Measurements from ENCODE around the gene NHLH1.

NHLH1 gene

DNA sequence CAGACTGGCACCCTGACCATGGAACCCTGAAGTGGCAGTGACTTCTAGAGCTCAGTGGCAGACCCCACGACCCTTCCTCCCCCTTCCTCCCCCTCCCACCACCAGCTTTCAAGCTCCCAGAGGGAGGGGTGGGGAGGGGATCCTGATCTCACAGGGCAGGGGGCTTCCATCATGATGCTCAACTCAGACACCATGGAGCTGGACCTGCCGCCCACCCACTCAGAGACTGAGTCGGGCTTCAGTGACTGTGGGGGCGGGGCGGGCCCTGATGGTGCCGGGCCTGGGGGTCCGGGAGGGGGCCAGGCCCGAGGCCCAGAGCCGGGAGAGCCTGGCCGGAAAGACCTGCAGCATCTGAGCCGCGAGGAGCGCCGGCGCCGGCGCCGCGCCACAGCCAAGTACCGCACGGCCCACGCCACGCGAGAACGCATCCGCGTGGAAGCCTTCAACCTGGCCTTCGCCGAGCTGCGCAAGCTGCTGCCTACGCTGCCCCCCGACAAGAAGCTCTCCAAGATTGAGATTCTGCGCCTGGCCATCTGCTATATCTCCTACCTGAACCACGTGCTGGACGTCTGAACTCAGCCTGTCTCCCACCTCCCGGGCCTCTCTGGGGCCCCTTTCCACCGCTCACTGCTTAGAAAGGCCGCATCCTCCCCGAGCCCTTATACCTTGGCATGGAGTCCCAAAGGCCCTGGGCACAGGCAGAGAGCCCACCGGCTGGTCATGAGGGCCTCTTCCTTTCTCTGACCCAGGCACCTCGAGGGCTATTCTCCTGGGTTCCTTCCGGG lies 3.9 kb downstream of the NHLH1 start:
- TF ChIP-seq ZNF70 (CRISPR knock-in tag; IDR thresholded peaks at IDR 0.05) (no peak), PATZ1 (CRISPR knock-in tag; IDR thresholded peaks at IDR 0.05; ENCODE audit: borderline replicate concordance) (no peak), ISL1 (CRISPR knock-in tag; IDR thresholded peaks at IDR 0.05) (no peak), TCF4 (CRISPR knock-in tag; IDR thresholded peaks at IDR 0.05; ENCODE audit: borderline replicate concordance) (no peak), CSDC2 (CRISPR knock-in tag; IDR thresholded peaks at IDR 0.05) (no peak), ZC3H10 (CRISPR knock-in tag; IDR thresholded peaks at IDR 0.05) (no peak), ARNTL (CRISPR knock-in tag; IDR thresholded peaks at IDR 0.05; ENCODE audit: borderline replicate concordance, low read depth) (no peak), OSR1 (CRISPR knock-in tag; IDR thresholded peaks at IDR 0.05) (no peak), CREB5 (CRISPR knock-in tag; IDR thresholded peaks at IDR 0.05; ENCODE audit: low read depth) (no peak), ZNF565 (CRISPR knock-in tag; conservative IDR thresholded peaks at IDR 0.05; ENCODE audit: low read depth) (no peak)
- no peak for ATAC-seq

DNA sequence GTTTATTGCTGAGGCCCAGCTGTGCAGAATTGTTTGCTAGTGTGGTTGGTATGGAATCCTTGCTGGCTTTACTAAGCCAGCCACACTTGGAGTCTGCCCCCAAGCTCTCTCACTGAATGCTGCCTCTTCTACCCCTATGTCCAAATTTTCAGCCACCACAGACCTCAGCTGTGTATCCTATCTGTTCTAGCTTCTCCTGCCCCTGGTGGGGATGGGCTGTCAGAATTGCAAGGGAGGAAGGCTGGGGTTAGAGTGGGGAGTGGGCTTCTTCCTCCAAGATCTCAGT lies 4.4 kb downstream of the NHLH1 start:
- no peak for ATAC-seq

DNA sequence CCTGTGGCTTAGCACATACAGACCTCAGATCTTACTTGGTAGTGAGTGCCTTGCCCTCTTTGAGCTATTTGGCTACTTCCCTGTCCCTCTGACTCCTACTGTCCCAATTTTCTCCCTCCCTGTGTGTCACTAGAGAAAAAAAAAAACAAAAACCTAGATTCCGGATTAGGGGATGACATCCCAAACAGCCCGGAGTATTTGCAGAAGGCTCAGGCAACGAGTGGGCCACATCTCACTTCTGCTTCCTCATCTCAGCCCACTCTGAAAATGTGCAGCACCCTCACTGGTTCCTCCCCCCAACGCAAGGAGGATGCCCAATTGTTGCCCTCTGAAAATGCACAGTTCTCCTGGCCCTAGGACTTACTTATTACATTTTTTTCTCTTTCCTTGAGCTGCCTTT lies 4.9 kb downstream of the NHLH1 start:
- no peak for ATAC-seq
- no peak for TF ChIP-seq ZNF8 (CRISPR knock-in tag; IDR thresholded peaks at IDR 0.05)
- no peak for TF ChIP-seq OSR1 (CRISPR knock-in tag; IDR thresholded peaks at IDR 0.05)
- no peak for TF ChIP-seq TCF4 (CRISPR knock-in tag; IDR thresholded peaks at IDR 0.05; ENCODE audit: borderline replicate concordance)
- no peak for TF ChIP-seq CREB5 (CRISPR knock-in tag; IDR thresholded peaks at IDR 0.05; ENCODE audit: low read depth)
- TF ChIP-seq ZC3H10 (CRISPR knock-in tag; IDR thresholded peaks at IDR 0.05) = no peak
- TF ChIP-seq, protein P1, sequence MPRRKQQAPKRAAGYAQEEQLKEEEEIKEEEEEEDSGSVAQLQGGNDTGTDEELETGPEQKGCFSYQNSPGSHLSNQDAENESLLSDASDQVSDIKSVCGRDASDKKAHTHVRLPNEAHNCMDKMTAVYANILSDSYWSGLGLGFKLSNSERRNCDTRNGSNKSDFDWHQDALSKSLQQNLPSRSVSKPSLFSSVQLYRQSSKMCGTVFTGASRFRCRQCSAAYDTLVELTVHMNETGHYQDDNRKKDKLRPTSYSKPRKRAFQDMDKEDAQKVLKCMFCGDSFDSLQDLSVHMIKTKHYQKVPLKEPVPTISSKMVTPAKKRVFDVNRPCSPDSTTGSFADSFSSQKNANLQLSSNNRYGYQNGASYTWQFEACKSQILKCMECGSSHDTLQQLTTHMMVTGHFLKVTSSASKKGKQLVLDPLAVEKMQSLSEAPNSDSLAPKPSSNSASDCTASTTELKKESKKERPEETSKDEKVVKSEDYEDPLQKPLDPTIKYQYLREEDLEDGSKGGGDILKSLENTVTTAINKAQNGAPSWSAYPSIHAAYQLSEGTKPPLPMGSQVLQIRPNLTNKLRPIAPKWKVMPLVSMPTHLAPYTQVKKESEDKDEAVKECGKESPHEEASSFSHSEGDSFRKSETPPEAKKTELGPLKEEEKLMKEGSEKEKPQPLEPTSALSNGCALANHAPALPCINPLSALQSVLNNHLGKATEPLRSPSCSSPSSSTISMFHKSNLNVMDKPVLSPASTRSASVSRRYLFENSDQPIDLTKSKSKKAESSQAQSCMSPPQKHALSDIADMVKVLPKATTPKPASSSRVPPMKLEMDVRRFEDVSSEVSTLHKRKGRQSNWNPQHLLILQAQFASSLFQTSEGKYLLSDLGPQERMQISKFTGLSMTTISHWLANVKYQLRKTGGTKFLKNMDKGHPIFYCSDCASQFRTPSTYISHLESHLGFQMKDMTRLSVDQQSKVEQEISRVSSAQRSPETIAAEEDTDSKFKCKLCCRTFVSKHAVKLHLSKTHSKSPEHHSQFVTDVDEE (CRISPR knock-in tag; IDR thresholded peaks at IDR 0.05) = no peak

More for the DNA sequence above, 4.4 kb downstream of the NHLH1 start:
- TF ChIP-seq ZNF565 (CRISPR knock-in tag; conservative IDR thresholded peaks at IDR 0.05; ENCODE audit: low read depth) (no peak), TCF4 (CRISPR knock-in tag; IDR thresholded peaks at IDR 0.05; ENCODE audit: borderline replicate concordance) (no peak), SNAI2 (CRISPR knock-in tag; IDR thresholded peaks at IDR 0.05) (no peak), PPARA (CRISPR knock-in tag; IDR thresholded peaks at IDR 0.05; ENCODE audit: borderline replicate concordance) (no peak), ZNF70 (CRISPR knock-in tag; IDR thresholded peaks at IDR 0.05) (no peak), OSR1 (CRISPR knock-in tag; IDR thresholded peaks at IDR 0.05) (no peak), CREB5 (CRISPR knock-in tag; IDR thresholded peaks at IDR 0.05; ENCODE audit: low read depth) (no peak), ZC3H10 (CRISPR knock-in tag; IDR thresholded peaks at IDR 0.05) (no peak), BACH2 (CRISPR knock-in tag; IDR thresholded peaks at IDR 0.05; ENCODE audit: borderline replicate concordance) (no peak), RARB (CRISPR knock-in tag; IDR thresholded peaks at IDR 0.05) (no peak), ZFP30 (CRISPR knock-in tag; IDR thresholded peaks at IDR 0.05) (no peak), ARNTL (CRISPR knock-in tag; IDR thresholded peaks at IDR 0.05; ENCODE audit: borderline replicate concordance, low read depth) (no peak)
- TF ChIP-seq, protein P2, sequence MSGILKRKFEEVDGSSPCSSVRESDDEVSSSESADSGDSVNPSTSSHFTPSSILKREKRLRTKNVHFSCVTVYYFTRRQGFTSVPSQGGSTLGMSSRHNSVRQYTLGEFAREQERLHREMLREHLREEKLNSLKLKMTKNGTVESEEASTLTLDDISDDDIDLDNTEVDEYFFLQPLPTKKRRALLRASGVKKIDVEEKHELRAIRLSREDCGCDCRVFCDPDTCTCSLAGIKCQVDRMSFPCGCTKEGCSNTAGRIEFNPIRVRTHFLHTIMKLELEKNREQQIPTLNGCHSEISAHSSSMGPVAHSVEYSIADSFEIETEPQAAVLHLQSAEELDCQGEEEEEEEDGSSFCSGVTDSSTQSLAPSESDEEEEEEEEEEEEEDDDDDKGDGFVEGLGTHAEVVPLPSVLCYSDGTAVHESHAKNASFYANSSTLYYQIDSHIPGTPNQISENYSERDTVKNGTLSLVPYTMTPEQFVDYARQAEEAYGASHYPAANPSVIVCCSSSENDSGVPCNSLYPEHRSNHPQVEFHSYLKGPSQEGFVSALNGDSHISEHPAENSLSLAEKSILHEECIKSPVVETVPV (CRISPR knock-in tag; IDR thresholded peaks at IDR 0.05) = no peak
- TF ChIP-seq, protein P1 (CRISPR knock-in tag; IDR thresholded peaks at IDR 0.05) = no peak

All from SK-N-SH treated with all-trans-retinoic acid at 6 μM for 48 hours (cell line).